Loucy (cell line): ENCODE data around the gene CEP70.

Experiments used
- H2AFZ ChIP-seq: fragments of 200-600 bp; sonication (generic); 2 replicates; pipeline ENCODE4 v1.6.0; 2016; ENCODE audit warnings: antibody characterized with exemption, mild to moderate bottlenecking, low read length, moderate library complexity
- H3F3A ChIP-seq: fragments of 200-600 bp; 2 replicates; pipeline ENCODE4 v1.6.0; 2016; ENCODE audit warnings: antibody characterized with exemption, low read depth, mild to moderate bottlenecking
- H3K27me3 ChIP-seq: fragments of 200-600 bp; sonication (generic); 2 replicates; pipeline ENCODE4 v1.6.1; 2014; ENCODE audit warnings: low read length, mild to moderate bottlenecking; ENCODE audit not compliant: insufficient read depth, poor library complexity, severe bottlenecking
- H3K36me3 ChIP-seq: fragments of 200-600 bp; sonication (generic); 2 replicates; pipeline ENCODE4 v1.6.1; 2016; ENCODE audit warnings: low read length; ENCODE audit not compliant: insufficient read depth
- H3K4me1 ChIP-seq: fragments of 200-600 bp; sonication (generic); 2 replicates; pipeline ENCODE4 v1.5.1; 2014; ENCODE audit warnings: low read length, mild to moderate bottlenecking; ENCODE audit not compliant: insufficient read depth, poor library complexity, severe bottlenecking
- H3K4me2 ChIP-seq: fragments of 200-600 bp; sonication (generic); 2 replicates; pipeline ENCODE4 v1.6.0; 2014; ENCODE audit warnings: antibody characterized with exemption, low read length, low read depth, mild to moderate bottlenecking; ENCODE audit not compliant: poor library complexity, severe bottlenecking
- H3K4me3 ChIP-seq: fragments of 200-600 bp; sonication (generic); 2 replicates; pipeline ENCODE4 v1.5.1; 2014; ENCODE audit warnings: low read length, mild to moderate bottlenecking, mixed read lengths; ENCODE audit not compliant: poor library complexity, severe bottlenecking
- H3K79me2 ChIP-seq: fragments of 200-600 bp; sonication (generic); 2 replicates; pipeline ENCODE4 v1.6.1; 2014; ENCODE audit warnings: low read length; ENCODE audit not compliant: insufficient read depth
- H3K9ac ChIP-seq: fragments of 200-600 bp; sonication (generic); 2 replicates; pipeline ENCODE4 v1.6.0; 2014; ENCODE audit warnings: mild to moderate bottlenecking, low read depth, low read length, moderate library complexity; ENCODE audit not compliant: poor library complexity, severe bottlenecking
- H3K9me2 ChIP-seq: fragments of 200-600 bp; sonication (generic); replicated peaks from 2 replicates; pipeline ENCODE4 v1.6.1; 2016; ENCODE audit warnings: low read depth, low read length, mixed read lengths
- H3K9me3 ChIP-seq: fragments of 200-600 bp; sonication (generic); 2 replicates; pipeline ENCODE4 v1.6.1; 2014; ENCODE audit warnings: mild to moderate bottlenecking, antibody characterized with exemption, low read length, low read depth; ENCODE audit not compliant: insufficient read depth
- H4K20me1 ChIP-seq: fragments of 200-600 bp; sonication (generic); 2 replicates; pipeline ENCODE4 v1.6.0; 2014; ENCODE audit warnings: antibody characterized with exemption, low read length, mild to moderate bottlenecking; ENCODE audit not compliant: insufficient read depth, poor library complexity, severe bottlenecking
- EZH2phosphoT487 ChIP-seq: fragments of 200-600 bp; IDR thresholded peaks from 2 replicates; pipeline ENCODE4 v1.6.1; 2018; ENCODE audit warnings: antibody characterized with exemption, mild to moderate bottlenecking, moderate library complexity, borderline replicate concordance
- TF ChIP-seq, protein P1 (sequence below): fragments of 200-600 bp; sonication (generic); conservative IDR thresholded peaks from 2 replicates; pipeline ENCODE4 v1.5.1; 2014; ENCODE audit warnings: mild to moderate bottlenecking, antibody characterized with exemption, low read length

Gene CEP70, protein sequence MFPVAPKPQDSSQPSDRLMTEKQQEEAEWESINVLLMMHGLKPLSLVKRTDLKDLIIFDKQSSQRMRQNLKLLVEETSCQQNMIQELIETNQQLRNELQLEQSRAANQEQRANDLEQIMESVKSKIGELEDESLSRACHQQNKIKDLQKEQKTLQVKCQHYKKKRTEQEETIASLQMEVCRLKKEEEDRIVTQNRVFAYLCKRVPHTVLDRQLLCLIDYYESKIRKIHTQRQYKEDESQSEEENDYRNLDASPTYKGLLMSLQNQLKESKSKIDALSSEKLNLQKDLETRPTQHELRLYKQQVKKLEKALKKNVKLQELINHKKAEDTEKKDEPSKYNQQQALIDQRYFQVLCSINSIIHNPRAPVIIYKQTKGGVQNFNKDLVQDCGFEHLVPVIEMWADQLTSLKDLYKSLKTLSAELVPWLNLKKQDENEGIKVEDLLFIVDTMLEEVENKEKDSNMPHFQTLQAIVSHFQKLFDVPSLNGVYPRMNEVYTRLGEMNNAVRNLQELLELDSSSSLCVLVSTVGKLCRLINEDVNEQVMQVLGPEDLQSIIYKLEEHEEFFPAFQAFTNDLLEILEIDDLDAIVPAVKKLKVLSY

DNA sequence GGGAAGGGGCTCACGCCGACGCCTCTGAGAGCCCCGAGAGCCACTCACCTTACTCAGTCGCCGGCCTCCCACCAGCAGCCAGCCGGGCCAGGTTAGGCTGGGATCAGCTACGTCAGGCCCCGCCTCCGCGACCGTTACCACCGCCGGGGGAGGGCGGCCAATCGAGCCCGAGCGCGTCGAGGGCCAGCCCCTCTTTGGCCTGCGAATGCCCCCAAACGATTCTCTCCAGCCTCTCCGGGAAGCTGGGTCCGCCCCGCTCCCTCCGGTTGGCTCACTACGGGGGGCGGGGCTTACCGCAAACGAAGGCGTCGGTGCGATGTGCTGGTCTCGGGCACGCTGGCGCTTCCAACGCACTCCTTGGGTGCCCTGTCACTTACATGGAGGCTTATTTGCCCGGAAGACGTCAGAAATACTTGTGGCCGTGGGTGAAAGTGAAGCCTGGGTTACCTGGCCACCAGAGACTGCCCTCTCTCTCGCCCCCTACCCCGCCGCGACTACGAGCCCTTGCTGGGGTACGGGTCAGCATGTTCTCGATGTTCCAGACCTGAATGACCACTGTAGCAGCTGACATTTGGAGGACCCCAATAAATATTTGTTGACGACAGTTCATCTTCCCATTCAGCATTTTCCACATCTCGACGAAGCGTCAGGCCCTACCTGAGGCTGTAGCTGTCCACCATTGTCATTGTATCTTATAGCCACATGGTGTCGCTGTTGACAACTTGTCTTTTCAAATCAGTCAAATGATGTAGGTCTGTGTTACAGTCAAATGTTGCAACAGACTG is at the start of gene CEP70:
CEP70 (minus strand) TSS at position 111 of the 785 bp plus-strand sequence. CDS start 21,333 bp downstream, outside the sequence.
- Histone ChIP-seq H3F3A (peaks cover 2% of the 10 kb centered on the region; the same call in 1 of the 2 replicates), H3K4me1 (peaks cover 43% of the 10 kb centered on the region), H4K20me1 (peaks cover 12% of the 10 kb centered on the region), H3K4me3 (peak within 1 kb of the TSS; percentile 91), H3K36me3 (no peaks in the 10 kb centered on the region), H3K9me2 (no peaks in the 10 kb centered on the region), H3K27me3 (no peaks in the 10 kb centered on the region), H2AFZ (peak within 1 kb of the TSS; percentile 96), H3K4me2 (peak within 1 kb of the TSS; percentile 95), H3K9me3 (peaks cover 4% of the 10 kb centered on the region; the same call in 1 of the 2 replicates), H3K9ac (peak within 1 kb of the TSS; percentile 85), H3K79me2 (peaks cover 47% of the 10 kb centered on the region)
- TF ChIP-seq, protein P1, sequence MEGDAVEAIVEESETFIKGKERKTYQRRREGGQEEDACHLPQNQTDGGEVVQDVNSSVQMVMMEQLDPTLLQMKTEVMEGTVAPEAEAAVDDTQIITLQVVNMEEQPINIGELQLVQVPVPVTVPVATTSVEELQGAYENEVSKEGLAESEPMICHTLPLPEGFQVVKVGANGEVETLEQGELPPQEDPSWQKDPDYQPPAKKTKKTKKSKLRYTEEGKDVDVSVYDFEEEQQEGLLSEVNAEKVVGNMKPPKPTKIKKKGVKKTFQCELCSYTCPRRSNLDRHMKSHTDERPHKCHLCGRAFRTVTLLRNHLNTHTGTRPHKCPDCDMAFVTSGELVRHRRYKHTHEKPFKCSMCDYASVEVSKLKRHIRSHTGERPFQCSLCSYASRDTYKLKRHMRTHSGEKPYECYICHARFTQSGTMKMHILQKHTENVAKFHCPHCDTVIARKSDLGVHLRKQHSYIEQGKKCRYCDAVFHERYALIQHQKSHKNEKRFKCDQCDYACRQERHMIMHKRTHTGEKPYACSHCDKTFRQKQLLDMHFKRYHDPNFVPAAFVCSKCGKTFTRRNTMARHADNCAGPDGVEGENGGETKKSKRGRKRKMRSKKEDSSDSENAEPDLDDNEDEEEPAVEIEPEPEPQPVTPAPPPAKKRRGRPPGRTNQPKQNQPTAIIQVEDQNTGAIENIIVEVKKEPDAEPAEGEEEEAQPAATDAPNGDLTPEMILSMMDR: peak; percentile 88
- no peak for TF ChIP-seq EZH2phosphoT487

DNA sequence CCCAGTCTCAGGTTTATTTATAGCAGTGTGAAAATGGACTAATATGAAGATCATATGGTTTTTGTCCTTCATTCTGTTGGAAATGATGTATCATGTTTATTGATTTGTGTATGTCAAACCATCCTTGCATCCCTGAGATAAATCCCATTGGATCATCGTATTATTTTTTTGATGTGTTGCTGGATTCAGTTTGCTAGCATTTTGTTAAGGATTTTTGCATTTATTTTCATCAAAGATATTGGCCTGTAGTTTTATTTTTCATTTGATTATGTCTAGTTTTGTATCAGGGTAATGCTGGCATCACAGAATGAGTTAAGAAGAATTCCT is 48.8 kb upstream of the CEP70 start:
- no peak for TF ChIP-seq EZH2phosphoT487
- TF ChIP-seq, protein P1: no peak
- no peaks in the 10 kb centered on the region for H3K36me3 ChIP-seq
- H3K79me2 ChIP-seq: no peaks in the 10 kb centered on the region
- no peaks in the 10 kb centered on the region for H3F3A ChIP-seq
- no peaks in the 10 kb centered on the region for H3K9me2 ChIP-seq
- H3K4me1 ChIP-seq: no peaks in the 10 kb centered on the region
- H3K4me3 ChIP-seq: no peak overlapping the region
- no peak overlapping the region for H3K9ac ChIP-seq
- no peaks in the 10 kb centered on the region for H4K20me1 ChIP-seq
- peaks cover 13% of the 10 kb centered on the region; the same call in 1 of the 2 replicates for H3K9me3 ChIP-seq
- H3K27me3 ChIP-seq: no peaks in the 10 kb centered on the region
- no peak overlapping the region for H3K4me2 ChIP-seq
- H2AFZ ChIP-seq: no peak overlapping the region

DNA sequence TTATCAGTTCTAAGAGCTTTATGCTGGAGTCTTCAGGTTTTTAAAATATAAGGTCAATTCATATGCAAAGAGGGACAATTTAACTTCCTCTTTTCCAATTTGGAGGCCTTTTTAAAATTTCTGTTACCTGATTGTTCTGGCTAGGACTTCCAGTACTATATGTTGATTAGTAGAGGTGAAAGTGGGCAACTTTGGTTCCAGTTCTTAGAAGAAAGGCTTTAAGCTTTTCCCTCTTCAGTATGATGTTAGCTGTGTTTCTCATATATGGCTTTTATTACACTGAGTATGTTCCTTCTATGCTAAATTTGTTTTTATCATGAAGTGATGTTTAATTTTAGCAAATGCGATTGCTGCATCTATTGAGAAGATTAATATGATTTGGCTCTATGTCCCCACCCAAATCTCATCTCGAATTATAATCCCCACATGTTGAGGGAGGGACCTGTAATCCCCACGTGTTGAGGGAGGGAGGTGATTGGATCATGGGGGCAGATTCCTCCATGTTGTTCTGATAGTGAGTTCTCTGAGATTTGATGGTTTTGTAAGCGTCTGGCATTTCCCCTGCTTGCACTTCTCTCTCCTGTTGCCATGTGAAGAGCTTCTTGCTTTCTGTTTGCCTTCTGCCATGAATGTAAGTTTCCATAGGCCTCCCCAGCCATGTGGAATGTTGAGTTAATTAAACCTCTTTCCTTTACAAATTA is 48.3 kb upstream of the CEP70 start:
- H3K9ac ChIP-seq: no peak overlapping the region

More for the DNA sequence above, 48.3 kb upstream of the CEP70 start:
- H3F3A ChIP-seq: no peaks in the 10 kb centered on the region
- no peaks in the 10 kb centered on the region for H3K4me1 ChIP-seq
- H3K27me3 ChIP-seq: no peaks in the 10 kb centered on the region
- H3K9me3 ChIP-seq: peaks cover 13% of the 10 kb centered on the region; the same call in 1 of the 2 replicates
- no peaks in the 10 kb centered on the region for H3K36me3 ChIP-seq
- no peaks in the 10 kb centered on the region for H3K79me2 ChIP-seq
- H2AFZ ChIP-seq: no peak overlapping the region
- H3K4me2 ChIP-seq: no peak overlapping the region
- TF ChIP-seq, protein P1: no peak
- no peak for TF ChIP-seq EZH2phosphoT487
- H3K4me3 ChIP-seq: no peak overlapping the region
- no peaks in the 10 kb centered on the region for H4K20me1 ChIP-seq
- H3K9me2 ChIP-seq: no peaks in the 10 kb centered on the region
